ENCODE measurements around the gene SAG.
"Not testable (repeated sequence)": the region's sequence is repeated elsewhere in the genome, so short reads cannot be mapped to it uniquely, and the experiment has no call there.

The SAG gene

DNA sequence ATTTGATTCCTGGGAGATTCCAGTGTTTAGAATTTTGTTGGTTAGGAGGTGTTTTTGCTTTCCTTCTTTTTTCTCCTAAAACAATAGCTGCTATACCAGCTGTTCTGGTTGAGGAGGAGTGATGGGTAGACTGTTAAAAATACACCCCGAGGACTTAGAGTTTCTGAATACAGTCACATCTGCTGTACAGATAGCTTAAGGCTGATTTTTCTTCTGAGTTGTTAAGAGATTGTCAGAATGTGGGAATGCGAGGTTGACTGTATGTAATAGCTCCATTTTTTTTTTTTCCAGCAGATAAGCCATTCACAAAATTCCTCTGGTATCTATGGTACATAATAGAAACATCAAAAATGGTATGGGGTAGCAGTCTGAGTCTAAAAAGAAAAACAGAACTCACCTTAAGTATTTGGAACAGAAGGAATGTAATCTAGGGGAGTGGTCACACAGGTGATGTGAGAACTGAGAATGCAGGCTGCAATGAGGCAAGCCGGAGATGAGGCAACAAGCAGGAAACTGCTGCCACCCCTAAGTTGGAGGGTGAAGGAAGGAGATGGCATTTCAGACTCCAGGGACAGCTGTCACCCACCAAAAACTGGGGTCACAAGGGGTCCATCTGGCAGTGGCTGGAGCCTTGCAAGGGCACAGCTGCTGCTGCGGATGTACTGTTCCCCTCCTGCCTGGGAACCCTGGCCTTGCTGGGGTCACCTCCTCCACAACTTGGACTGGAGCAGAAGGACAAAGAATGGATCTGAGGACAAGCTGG lies 49.1 kb downstream of the SAG start:
- no peak for DNase-seq (ENCODE audit: low spot score)

DNA sequence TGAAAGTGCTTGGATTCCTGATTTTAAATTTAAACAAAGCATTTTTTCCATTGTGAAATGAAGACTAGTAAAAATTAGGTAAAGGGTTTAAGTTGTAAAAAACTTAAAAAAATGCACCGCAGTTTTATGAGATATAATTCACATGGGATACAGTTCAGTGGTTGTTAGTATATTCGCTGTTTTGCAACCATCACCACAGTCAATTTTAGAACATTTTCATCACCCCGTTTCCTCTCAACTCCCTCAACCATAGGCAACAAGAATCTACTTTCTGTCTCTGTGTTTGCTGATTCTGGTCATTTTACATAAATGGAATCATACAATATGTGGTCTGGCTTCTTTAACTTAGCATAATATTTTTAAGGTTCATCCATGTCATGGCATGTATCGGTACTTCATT lies 50.7 kb downstream of the SAG start:
- no peak for DNase-seq (ENCODE audit: low spot score)

DNA sequence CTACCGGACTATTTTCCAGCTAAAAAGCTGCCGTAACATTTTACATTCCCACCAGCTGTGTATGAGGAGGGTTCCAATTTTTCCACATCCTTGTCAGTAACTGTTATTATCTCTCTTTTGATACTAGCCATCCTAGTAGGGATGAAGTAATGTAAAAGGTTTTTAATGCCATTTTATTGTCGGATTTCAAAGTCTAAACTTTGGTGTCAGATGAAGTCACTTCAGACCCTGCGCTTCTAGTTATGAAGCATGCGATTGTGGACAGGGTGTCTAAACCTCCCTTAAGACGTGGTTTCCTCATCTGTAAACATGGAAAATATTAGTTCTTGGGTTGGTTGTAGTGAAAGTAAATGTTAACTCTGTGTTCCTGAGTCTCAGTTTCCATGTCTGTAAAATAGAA lies 51.3 kb downstream of the SAG start:
- DNase-seq (ENCODE audit: low spot score), result no peak

DNA sequence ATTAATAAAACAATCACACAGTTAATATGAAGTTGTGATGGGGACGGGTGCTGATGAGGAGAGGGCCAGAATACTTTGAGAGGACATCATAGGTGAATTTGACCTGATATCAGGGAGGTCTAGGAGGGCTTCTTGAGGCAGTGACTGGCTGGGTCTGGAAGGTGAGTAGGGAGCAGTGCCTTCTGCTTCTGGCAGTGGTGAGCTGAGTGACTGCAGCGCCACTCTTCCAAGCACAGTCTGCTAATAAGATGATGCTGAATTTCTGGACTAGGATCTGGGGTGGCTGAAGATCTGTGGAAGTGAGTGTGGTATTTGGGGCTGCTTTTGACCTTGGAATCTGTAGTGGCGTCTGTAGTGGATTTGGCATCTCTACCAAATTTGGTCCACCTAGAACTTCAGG lies 52.2 kb downstream of the SAG start:
- DNase-seq (ENCODE audit: low spot score), result no peak

DNA sequence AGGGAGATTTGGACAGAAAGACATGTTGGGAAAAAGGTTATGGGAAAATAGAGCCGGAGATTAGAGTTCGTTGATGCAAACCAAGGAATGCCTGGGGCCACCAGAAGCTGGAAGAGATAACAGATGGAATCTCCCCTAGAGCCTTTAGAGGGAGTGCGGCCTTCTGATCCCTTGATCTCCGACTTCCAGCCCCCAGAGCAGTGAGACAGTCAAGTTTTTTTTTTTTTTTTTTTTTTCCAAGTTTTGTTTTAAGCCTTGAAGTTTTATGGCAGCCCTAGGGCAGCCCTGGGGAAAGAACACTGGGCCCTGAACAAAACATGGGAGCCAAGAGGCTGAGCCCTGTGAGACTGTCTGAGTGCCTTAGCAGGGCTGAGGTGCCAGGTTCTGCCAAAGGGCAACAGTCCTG lies 53.2 kb downstream of the SAG start:
- no peak for DNase-seq (ENCODE audit: low spot score)

DNA sequence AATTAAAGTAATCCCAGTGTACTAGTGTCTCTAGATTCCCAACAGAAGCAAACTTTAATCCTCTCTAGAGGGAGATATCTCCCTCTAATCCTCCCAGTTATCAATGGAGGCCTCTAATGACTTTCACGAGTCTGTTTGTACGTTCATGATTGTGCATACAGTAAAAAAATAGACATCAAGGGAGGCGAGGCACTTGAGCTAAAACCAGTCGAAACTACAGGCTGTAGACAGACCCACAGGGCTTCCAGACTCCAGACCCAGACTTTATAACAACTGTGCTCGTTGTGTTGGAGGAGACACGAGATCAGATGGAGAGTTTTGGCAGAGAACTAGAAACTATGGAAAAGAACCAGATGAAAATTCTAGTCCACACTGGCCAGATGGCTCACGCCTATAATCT lies 53.7 kb downstream of the SAG start:
- DNase-seq (ENCODE audit: low spot score), result no peak

DNA sequence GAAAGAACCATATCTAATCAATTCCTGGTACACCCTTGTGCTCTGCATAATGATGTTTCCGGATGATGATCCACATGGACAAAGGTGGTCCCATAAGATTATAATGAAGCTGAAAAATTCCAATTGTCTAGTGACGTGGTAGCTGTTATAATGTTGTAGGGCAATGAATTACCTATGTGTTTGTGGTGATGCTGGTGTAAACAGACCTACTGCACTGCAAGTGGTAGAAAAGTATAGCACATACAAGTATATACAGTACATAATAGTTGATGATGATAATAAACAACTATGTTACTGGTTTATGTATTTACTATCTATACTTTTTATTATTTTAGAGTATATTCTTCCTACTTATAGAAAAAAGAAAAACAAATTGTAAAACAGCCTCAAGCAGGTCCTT lies 55.1 kb downstream of the SAG start:
- no peak for DNase-seq (ENCODE audit: low spot score)

DNA sequence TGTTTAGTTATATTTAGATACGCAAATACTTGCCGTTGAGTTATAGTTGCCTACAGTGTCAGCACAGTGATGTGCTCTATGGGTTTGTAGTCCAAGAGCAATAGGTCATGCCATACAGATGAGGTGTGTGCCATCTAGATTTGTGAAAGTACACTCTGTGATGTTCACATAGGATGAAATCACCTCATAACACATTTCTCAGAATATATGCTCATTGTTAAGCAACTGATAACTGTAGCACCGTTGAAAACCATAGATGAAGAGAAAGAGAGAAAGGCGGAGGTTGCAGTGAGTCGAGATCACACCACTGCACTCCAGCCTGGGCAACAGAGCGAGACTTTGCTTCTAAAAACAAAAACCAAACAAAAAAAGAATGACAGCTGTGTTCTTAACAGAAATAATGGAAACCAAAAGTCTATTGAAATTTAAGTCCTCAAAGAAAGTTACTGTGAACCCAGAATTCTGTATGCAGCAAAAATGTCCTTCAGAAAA lies 56.2 kb downstream of the SAG start:
- no peak for DNase-seq (ENCODE audit: low spot score)

DNA sequence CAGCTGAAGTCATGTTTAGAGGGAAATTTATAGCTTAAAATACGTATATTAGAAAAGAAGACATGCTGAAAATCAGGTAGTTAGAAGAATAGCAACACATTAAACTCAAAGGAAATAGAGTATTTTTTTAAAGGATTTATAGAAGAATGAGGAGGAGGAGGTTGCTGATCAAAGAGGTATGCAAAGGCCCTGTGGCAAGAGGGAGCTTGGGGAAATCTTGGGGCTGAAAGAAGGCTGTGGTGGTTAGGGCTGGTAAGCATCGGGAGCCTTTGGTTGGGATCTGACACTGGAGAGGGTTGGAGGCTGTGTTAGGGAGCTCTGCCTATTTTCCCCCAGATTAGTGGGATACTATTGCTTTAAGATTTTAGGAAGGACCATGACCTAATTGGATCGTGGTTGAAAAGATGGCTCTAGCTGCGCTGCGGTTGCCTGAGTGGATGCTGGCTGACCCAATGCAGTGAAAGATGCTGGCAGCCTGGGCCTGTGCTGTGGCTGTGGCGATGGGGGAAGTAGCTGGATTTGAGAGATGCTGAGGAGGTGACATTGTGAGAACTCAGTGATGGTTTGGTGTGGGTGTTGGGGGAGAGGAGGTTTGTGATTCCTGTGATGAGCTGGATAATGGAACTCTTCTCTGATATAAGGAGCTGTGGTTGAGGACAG lies 58.4 kb downstream of the SAG start:
- DNase-seq (ENCODE audit: low spot score), result no peak

DNA sequence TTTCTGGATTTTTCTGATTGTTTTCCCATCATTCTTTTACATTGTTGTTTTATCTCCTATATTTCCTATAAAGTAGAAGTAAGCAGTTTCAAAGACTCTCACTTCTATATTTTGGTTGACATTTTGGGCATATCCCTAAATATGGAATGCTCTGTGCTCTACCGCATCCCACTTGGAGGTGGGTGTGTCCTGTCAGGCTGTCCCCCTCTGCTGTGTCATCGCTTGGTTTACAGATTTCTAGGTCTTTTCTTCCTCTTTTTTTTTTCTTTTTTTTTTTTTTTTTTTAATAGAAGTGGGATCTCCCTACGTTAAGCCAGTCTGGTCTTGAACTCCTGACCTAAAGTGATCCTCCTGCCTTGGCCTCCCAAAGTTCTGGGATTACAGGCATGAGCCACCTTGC lies 60.0 kb downstream of the SAG start:
- no peak for DNase-seq (ENCODE audit: low spot score)

DNA sequence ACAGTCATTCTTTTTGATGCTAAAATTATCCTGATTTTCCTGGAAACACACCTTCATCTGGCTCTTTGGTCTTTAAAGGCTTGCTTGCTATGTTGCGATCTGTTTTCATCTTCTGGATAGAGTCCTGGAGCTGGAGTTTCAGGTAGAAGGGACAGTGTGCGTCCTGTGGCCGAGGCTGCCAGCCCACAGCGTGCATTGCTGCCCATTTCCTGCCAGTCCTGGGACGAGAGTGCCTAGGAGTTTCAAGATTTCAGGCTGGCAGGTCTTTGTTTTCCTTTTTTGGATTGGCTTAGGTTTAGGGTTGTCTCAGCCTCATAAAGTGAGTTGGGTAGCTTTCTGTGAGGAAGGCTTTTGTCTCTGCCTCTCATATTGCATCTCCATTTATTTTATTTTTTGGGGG lies 61.1 kb downstream of the SAG start:
- DNase-seq (ENCODE audit: low spot score), result no peak

DNA sequence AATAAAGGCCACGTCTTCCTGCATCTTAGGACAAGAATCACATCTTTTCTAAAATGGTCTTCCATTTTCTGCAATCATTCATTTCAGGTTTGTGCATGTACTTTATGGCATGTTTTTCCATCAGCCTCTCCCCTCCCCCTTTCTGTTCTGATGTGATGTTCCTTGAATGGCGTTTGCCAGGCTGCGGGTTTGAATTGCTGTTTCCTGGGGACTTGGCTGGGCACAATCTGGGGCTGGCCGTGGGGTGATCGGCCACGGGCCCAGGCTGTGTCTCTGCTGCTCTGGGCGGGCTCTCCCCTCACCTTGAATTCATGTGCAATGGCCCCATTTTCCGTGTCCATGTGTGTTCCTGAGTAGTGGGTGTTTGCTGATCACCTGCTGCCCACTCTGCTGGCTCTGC lies 61.8 kb downstream of the SAG start:
- no peak for DNase-seq (ENCODE audit: low spot score)

DNA sequence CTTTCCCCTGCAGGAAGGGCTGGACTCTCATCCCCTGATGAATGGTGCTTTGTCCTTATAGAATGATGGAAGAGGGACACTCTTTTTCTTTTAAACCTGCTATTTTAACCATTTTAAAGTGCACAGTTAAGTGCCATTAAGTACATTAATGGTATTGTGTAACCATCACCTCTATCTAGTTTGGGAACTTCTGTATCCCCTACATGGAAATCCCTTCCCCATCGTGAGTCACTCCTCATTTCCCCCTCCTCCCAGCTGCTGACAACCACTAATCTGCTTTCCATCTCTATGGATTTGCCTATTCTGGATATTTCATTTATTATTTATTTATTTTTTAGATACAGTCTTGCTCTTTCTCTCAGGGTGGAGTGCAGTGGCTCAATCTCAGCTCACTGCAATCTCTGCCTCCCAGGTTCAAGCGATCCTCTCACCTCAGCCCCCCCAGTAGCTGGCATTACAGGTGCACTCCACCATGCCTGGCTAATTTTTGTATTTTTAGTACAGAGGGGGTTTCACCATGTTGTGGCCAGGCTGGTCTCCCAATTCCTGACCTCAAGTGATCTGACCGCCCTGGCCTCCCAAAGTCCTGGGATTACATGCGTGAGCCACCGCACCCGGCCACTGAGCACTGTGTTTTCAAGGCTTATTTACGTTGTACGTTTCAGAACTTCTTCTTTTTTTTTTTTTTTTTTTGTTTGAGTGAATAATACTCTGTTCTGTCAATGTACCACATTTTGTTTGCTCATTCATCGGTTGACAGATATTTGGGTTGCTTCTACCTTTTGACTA lies 62.5 kb downstream of the SAG start:
- DNase-seq (ENCODE audit: low spot score), result no peak

DNA sequence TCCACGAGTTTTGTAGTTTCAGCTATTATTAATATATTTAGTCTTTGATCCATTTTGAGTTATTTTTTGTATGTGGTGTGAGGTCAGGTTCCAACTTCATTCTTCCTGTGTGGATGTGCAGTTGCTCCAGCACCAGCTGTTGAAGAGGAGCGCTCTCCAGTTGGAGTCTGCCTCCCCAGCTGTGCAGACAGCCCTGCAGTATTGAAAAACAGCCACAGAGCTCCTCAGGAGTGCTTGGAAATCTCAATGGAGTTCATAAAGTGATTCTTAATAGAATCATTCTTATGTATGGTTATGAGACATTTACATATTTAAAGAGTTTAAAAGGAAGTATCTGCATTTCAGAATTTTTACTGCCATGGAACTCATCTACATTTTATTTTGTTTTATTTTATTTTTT lies 64.0 kb downstream of the SAG start:
- DNase-seq (ENCODE audit: low spot score), result no peak

DNA sequence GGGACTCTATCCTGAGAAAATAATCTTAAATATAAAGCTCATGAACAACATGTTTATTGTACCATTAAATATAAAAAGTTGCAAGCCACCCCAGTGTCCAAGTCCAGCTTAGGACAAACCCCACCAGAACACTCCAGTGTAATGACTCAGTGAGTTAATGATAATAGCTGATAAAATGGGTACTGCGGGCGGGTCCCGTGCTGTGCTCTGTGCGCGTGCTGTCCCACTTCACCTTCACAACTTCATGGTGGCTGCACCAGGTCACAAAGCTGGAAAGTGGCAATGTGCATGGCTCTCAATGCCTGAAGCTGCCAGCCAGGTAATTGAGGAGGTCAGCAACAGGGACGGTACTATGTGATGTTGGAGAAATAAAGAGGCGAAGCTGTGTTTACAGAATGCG lies 65.2 kb downstream of the SAG start:
- no peak for DNase-seq (ENCODE audit: low spot score)

DNA sequence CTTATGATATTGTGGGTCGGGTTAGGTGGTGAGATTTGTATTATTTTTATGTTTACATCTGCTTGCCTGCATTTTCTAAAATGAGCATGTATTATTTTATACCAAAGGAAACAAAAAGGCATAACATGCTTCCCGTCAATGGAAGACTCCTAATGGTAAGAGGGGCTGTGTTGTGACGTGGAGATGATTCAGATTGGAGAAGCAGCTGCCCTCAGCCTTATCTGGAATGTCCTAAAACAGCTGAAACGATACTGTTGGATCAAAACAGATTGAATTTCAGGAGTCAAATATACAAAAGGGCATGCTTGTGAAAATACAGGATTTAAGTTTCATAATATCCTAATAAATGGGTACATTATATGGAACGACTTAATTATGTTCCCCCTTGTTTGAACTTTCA lies 65.7 kb downstream of the SAG start:
- DNase-seq (ENCODE audit: low spot score), result no peak

DNA sequence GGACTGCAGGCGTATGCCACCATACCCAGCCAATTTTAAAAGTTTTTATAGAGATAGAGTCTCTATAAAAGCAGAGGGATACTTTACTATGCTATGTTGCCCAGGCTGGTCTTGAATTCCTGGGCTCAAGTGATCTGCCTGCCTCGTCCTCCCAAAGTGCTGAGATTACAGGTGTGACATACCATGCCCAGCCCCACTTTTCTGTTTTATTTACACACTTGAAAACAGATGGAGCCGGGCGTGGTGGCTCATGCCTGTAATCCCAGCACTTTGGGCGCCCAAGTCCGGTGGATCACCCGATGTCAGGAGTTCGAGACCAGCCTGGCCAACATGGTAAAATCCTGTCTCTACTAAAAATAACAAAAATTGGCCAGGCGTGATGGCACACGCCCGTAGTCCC lies 67.2 kb downstream of the SAG start:
- not testable (repeated sequence) for DNase-seq (ENCODE audit: low spot score)

DNA sequence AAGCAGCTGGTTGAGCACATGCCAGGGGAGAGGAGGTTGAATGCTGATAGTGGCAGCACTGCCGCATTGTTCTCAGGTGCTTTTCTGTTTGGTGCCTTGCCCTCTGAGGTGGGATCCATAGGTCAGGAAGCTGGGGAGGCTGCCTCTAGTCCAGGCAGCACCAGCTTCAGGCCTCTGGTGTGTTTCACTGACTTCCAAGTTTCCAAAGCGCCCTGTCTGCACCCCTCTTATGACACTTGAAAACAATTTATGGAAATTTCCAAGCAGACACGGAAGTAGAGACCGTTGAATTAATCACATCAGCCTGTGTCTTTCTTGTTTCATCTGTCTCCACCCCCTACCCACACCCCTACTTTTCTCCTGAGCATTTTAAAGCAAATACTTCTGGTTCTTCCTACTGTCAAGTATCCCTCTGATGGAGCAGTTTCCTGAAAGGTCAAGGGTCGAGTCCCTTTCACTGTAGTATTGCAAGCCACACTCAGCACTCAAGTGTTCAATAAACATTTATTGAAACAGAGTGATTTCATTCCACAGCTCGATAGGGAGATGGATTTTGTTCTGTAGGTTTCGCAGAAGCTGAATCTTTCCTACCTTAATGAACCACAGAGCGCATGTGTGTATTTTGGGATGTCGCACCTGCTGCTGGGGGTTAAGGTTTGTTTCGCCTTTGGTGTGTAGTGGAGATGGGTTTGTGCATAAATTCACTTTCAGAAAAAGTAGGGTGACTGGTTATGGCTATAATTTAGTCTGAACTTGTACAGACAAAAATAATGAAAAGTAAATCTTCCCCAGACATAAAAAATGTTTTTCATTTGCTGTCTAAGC lies 68.1 kb downstream of the SAG start:
- DNase-seq (ENCODE audit: low spot score), result no peak

DNA sequence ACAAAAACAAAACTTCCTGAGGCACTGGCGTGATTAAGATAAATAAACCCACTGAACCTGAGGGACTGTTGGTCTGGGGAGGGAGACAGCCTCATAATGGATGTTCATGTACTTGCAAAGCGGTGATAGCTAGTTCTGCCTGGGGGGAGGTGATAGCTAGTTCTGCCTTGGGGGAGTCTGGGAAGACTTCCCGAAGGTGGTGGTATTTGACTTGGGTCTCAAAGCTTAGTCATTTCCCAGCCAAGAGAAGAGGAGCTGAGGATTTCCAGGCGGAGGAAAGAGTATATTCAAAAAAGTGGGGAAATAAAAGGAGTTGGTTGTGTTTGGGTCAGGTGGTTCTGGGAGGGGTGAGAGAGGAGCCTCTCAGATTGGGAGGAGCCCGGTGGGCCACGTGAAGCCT lies 71.4 kb downstream of the SAG start:
- no peak for DNase-seq (ENCODE audit: low spot score)

DNA sequence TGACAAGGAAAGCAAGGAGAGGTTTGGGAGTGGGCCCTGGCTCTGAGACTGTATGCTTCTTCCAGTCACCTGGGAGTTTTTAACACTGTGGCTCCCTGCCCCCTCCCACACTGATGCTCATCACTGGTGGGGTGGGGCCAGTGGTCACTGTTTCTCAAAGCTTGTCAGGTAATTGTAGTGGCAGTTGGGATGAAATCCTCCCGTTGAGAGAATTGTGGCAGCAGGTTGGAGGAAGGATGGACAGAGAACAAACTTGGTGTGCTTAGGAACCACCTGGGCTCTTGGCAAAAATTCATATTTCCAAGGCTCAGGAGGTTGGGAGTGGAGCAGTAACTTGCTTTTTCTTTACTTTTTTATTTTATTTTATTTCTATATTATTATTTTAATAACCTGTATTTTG lies 71.8 kb downstream of the SAG start:
- no peak for DNase-seq (ENCODE audit: low spot score)

DNA sequence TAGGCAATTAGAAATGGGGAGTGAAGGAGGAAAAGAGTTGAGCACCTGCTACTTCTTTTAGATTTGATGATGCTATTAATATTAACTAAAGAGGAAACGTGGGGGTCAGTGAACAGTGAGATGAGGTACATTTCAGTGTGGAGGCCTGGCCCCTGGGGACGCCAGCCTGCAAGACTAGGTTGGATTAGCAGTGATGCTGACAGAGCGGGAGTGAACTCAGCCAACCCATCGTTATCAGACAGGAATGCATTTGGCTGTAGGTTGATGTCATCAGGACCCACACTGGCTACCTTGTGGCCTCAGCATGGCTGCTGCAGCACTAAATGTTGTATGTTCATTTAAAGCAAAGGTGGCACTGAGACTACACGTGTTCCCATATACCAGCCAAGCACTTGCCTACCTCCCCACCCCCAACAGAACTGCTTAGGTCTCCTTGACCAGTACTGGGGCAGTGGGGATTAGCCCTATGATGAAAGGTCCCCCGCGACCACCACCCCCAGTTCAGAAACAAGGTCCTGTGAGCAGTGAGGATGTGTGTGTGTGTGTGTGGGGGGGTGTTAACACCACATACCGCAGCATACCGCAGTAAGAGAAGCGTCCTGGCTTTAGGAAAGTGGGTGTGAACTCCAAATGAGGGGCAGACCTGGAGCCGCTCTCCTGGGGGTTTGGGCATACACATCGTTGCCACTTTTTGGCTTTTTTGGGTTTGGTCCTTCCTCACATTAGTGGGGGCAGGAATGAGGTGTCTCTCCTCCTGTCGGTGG lies 72.7 kb downstream of the SAG start:
- no peak for DNase-seq (ENCODE audit: low spot score)

Data from iPS-NIHi11 (cell line).